Lung (tissue), 12 donors: ENCODE results near the gene VOPP1. TPM values are rescaled to one million over a fixed set of nuclear protein-coding genes. Genes with fewer than 3 reads are reported as not detected.

Experiments
- ATAC-seq: fragments of 200-7000 bp; cut with Tn5 transposase; one replicate; pipeline ENCODE4 v1.9.1; 2020; ENCODE audit warnings: moderate number of reproducible peaks; ENCODE audit not compliant: insufficient read depth, low FRiP score
- DNase-seq, 3 donors: peaks; one replicate each; pipeline ENCODE4 v3.0.0-alpha.2; 2013 to 2017
- H3K27ac ChIP-seq, 2 donors: one replicate each; pipeline ENCODE4 v1.5.1; 2013; ENCODE audit warnings: mild to moderate bottlenecking in 2 of 2, moderate library complexity in 2 of 2, control low read depth in 1 of 2, inconsistent platforms in 1 of 2, low read depth in 1 of 2, low read length in 1 of 2
- H3K27me3 ChIP-seq, 3 donors: one replicate each; pipeline ENCODE4 v1.5.1; 2013; ENCODE audit warnings: low read length in 2 of 3; ENCODE audit not compliant: control insufficient read depth in 3 of 3, insufficient read depth in 3 of 3
- H3K36me3 ChIP-seq, 4 donors: one replicate each; pipeline ENCODE4 v1.5.1; 2013; ENCODE audit warnings: low read length in 4 of 4, mild to moderate bottlenecking in 1 of 4, moderate library complexity in 1 of 4; ENCODE audit not compliant: control insufficient read depth in 4 of 4, insufficient read depth in 4 of 4
- H3K4me1 ChIP-seq, 5 donors: one replicate each; pipeline ENCODE4 v1.5.1; 2013; ENCODE audit warnings: low read length in 5 of 5, mild to moderate bottlenecking in 2 of 5, moderate library complexity in 1 of 5; ENCODE audit not compliant: control insufficient read depth in 5 of 5, insufficient read depth in 5 of 5
- H3K4me3 ChIP-seq: one replicate; pipeline ENCODE4 v1.5.1; 2013; ENCODE audit warnings: mild to moderate bottlenecking, control low read depth, moderate library complexity
- H3K9ac ChIP-seq, 2 donors: one replicate each; pipeline ENCODE4 v1.5.1; 2013; ENCODE audit warnings: low read length in 2 of 2, control low read depth in 1 of 2; ENCODE audit not compliant: insufficient read depth in 1 of 2
- H3K9me3 ChIP-seq, 4 donors: one replicate each; pipeline ENCODE4 v1.5.1; 2013; ENCODE audit warnings: low read length in 3 of 4, mild to moderate bottlenecking in 1 of 4, moderate library complexity in 1 of 4; ENCODE audit not compliant: control insufficient read depth in 4 of 4, insufficient read depth in 3 of 4
- WGBS, 2 donors: extraction: QIAGEN DNeasy Blood & Tissue Kit; methylation state at CpG; one replicate each; pipeline ENCODE4 v1.1.7; 2013; 5-methylcytosine and 5-hydroxymethylcytosine counted together
- polyA plus RNA-seq, 2 donors: library from polyadenylated mRNA; stranded (reverse); fragments of 200-250 nt; gene quantifications; one replicate each; pipeline ENCODE4 v1.2.1, GENCODE V29; 2013
- total RNA-seq, 2 donors: library from RNA; depleted of rRNA in 1 of 2; stranded (reverse); fragments of >200 nt in 1 of 2; gene quantifications; one replicate each; pipeline ENCODE4 v1.2.1, GENCODE V29; 2014 to 2021
- TF ChIP-seq, protein P1 (sequence below): IDR thresholded peaks from 2 replicates; pipeline ENCODE4 v1.5.1; 2012; ENCODE audit warnings: mild to moderate bottlenecking; ENCODE audit errors: control extremely low read depth, extremely low read depth
- donor health status: control.
- donor health status: control.
- donor health status: Bipolar disorder and iron deficiency.
- donor health status: healthy.
- donor health status: DM: yes; HTN: yes; CAD: no.

VOPP1 gene
- total and polyA plus RNA-seq, 4 donors: 25.8 to 64.0 (median 38.0) TPM

DNA sequence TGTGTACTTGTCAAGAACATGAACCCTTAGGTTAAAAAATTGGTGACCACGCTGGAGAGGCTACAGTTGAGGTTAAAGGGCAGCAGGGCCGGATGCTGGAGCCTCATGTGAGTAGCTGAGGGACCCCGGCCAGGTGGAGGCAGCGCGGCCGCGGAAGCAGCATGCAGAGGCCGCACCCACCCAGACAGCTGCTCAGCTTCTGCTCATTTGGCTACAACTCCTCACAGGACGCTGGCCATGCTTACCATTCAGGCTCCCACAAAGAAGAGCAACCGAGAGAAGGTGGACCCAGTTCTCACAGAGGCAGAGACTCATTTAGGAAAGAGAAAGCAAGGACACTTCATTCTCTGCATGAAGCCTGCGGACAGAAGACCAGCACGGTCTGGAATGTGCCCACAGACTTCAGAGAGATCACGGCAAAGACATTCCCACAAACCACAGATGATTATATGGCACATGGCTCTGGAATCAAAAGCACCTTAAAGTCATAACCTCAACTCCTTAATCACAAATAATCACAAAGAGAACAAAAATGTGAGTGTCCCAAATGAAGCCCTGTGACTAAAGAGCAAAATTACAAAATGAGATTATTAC is 94.4 kb downstream of the VOPP1 start:
- 91 to 96% methylated on average over 13 of the region's 13 CpGs for WGBS, 2 donors
- DNase-seq (no peak), ATAC-seq (no peak)
- TF ChIP-seq, protein P1, sequence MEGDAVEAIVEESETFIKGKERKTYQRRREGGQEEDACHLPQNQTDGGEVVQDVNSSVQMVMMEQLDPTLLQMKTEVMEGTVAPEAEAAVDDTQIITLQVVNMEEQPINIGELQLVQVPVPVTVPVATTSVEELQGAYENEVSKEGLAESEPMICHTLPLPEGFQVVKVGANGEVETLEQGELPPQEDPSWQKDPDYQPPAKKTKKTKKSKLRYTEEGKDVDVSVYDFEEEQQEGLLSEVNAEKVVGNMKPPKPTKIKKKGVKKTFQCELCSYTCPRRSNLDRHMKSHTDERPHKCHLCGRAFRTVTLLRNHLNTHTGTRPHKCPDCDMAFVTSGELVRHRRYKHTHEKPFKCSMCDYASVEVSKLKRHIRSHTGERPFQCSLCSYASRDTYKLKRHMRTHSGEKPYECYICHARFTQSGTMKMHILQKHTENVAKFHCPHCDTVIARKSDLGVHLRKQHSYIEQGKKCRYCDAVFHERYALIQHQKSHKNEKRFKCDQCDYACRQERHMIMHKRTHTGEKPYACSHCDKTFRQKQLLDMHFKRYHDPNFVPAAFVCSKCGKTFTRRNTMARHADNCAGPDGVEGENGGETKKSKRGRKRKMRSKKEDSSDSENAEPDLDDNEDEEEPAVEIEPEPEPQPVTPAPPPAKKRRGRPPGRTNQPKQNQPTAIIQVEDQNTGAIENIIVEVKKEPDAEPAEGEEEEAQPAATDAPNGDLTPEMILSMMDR: no peak
- peaks cover 0 to 7% (median 1%) of the 10 kb centered on the region in 4 donors for H3K36me3 ChIP-seq
- H3K9me3 ChIP-seq: no peaks in the 10 kb centered on the region
- H3K4me3 ChIP-seq: no peak overlapping the region
- no peaks in the 10 kb centered on the region for H3K4me1 ChIP-seq
- H3K9ac ChIP-seq: no peak overlapping the region
- H3K27me3 ChIP-seq: no peaks in the 10 kb centered on the region
- H3K27ac ChIP-seq: no peak overlapping the region

DNA sequence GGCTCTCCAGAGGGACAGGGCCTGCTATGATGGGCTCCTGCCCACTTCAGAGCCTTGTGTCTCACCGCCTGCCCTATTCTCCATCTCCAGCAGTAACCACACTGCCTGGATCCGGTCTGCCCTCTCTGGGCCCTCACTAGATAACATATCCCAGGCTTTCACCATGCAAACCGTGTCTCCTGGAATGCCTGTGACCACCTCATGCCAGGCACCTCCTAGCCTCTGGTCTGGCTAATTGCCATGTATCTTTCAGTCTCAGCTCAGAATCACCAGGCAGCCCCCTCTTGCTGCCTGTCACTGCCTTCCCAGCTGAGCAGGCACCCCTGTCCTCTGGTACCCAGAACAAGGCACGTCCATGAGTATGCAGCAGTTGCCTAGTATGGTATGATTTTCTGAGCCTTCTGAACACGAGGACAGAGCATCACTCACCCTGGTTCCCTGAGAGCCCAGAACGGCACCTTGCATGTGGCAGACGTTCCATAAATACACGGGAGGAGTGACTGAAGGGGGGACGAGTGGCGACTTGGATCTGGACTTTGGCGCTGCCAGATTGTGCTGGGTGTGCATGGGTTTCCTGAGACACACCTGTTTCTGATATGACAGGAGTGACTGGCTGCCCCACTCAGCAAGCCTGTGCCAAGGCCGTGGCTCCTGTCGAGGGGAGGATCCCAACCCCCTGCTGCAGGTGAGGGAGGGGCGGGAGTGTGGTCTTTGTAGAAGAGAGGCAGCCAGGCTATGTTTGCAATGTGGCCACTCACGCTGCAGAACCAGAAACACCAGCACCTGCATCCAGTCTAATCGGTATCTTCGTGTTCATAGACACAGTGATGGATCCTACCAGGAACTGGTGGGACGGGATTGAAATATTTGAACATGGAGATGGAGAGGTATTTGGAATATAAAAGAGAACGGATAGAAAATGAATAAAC is 95.2 kb downstream of the VOPP1 start:
- H3K9ac ChIP-seq: no peak overlapping the region
- H3K9me3 ChIP-seq: no peaks in the 10 kb centered on the region
- no peaks in the 10 kb centered on the region for H3K27me3 ChIP-seq
- TF ChIP-seq, protein P1: no peak
- H3K27ac ChIP-seq: no peak overlapping the region
- 90 to 93% methylated on average over 19 of the region's 19 CpGs for WGBS, 2 donors
- no peak for DNase-seq
- ATAC-seq: no peak
- H3K4me3 ChIP-seq: no peak overlapping the region
- H3K36me3 ChIP-seq: peaks cover 0 to 7% (median 1%) of the 10 kb centered on the region in 4 donors
- no peaks in the 10 kb centered on the region for H3K4me1 ChIP-seq

DNA sequence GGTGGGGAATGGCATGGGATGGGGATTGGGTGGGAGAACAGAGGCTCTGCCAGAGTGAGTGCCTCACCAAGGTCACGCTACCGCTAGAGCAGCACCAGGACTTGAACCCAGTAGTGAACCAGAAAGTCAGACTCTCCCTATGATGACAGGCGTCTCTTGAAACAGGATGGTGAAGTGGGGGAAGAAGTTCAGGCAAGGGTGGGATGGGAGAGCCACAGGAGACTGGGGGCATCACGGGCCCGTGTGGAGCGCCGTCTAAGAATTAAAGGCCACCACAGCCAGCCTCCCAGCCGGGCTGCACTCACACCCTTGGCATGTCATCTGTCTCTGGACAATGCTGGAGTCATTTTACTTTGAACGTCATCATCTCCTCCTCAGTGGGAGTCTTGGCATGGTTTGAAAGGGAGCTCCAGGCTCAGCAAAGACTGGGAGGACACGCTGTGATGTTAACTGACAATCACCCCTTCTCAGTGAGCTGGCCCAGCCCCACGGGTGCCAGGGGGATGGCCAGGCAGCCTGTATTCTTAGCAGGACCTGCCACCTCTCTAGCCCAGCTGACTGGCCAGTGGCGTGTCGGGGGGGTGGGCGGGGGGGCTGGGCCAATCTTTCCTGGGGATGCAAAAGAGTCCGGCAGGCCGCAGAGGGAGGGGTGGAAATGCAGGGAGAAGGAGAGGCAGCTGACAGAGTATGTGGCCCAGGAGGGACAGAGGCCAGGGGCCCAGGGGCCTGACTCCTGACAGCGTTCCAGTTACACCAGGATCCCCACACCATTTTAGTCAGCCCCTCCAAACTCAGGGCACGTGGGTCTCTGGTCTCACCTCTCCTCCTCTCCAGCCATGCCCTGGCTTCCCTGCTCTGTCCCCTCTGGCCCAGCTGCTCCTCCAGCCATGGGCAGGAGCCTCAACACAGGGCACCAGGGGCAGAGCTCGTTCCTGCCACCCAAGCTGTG is 96.2 kb downstream of the VOPP1 start:
- Histone ChIP-seq H3K9ac (no peak overlapping the region), H3K4me3 (no peak overlapping the region), H3K4me1 (no peaks in the 10 kb centered on the region), H3K27ac (no peak overlapping the region), H3K9me3 (no peaks in the 10 kb centered on the region), H3K36me3 (peaks cover 0 to 4% (median 1%) of the 10 kb centered on the region in 4 donors), H3K27me3 (no peaks in the 10 kb centered on the region)
- DNase-seq (peak; percentile 45 to 59 (median 51)), ATAC-seq (no peak)
- TF ChIP-seq, protein P1: no peak
- WGBS, 2 donors: 87% methylated on average over 18 to 19 of the region's 19 CpGs
